Measurements from ENCODE around the gene LMAN1L. TPM values are rescaled to one million over a fixed set of nuclear protein-coding genes. Genes with fewer than 3 reads are reported as not detected.
A peak's percentile ranks its signal among the peaks of the same experiment; 100 is the strongest.

Gene LMAN1L
- total RNA-seq, 6 donors from 2014 or later: 1.0 TPM; not detected in 5

- peak overlapping the region; percentile 79 to 96 (median 86) for H3K27ac ChIP-seq
- peak overlapping the region in 1 of 4 donors; percentile 4 for H3K4me3 ChIP-seq
- WGBS, 2 donors: 15 to 22% methylated on average over 6 of the region's 6 CpGs
- TF ChIP-seq CTCF (IDR thresholded peaks at IDR 0.05): no peak
- peak in 1 of 4 donors; percentile 8 for TF ChIP-seq POLR2A (IDR thresholded peaks at IDR 0.05)
- no peaks in the 10 kb centered on the region for H3K9me3 ChIP-seq
- H3K27me3 ChIP-seq: no peaks in the 10 kb centered on the region
- peaks cover 0 to 4% (median 0%) of the 10 kb centered on the region in 4 donors for H3K36me3 ChIP-seq
- DNase-seq: no peak
- peaks cover 63 to 76% (median 71%) of the 10 kb centered on the region in 4 donors for H3K4me1 ChIP-seq
- ATAC-seq (ENCODE audit: low FRiP score in 2 of 2): no peak
Measured at GRCh38 chr15:74870436-74871215, 58.0 kb downstream of the LMAN1L start.

DNA sequence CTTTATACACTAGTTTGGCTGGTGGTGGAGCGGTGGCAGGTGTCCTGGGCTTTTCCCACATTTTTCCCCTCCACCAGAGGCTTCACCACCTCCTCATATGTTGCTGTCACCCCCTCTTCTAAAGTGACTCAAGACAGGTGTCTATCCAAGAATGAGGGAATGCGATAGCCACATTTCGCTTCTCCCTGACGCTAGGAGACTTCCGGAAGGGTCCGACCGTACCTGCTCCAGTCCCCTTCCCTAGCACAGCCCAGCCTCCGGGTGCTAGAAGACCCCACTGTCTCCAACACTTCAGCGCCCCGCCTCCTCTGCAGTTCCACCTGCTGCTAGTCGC, 60.0 kb downstream of the LMAN1L start:
- no peaks in the 10 kb centered on the region for H3K9me3 ChIP-seq
- peak overlapping the region; percentile 62 to 74 (median 72) for H3K4me3 ChIP-seq
- no peaks in the 10 kb centered on the region for H3K27me3 ChIP-seq
- peaks cover 50 to 58% (median 54%) of the 10 kb centered on the region in 4 donors for H3K4me1 ChIP-seq
- H3K27ac ChIP-seq: peak overlapping the region; percentile 91 to 98 (median 94)
- no peak for TF ChIP-seq CTCF (IDR thresholded peaks at IDR 0.05)
- TF ChIP-seq POLR2A (IDR thresholded peaks at IDR 0.05): no peak
- TF ChIP-seq EP300 (IDR thresholded peaks at IDR 0.05): no peak
- TF ChIP-seq POLR2AphosphoS5 (IDR thresholded peaks at IDR 0.05): no peak
- WGBS, 2 donors: 0 to 1% methylated on average over 10 to 11 of the region's 11 CpGs
- DNase-seq (no peak), ATAC-seq (ENCODE audit: low FRiP score in 2 of 2) (no peak)
- peaks cover 0 to 4% (median 0%) of the 10 kb centered on the region in 4 donors for H3K36me3 ChIP-seq

DNA sequence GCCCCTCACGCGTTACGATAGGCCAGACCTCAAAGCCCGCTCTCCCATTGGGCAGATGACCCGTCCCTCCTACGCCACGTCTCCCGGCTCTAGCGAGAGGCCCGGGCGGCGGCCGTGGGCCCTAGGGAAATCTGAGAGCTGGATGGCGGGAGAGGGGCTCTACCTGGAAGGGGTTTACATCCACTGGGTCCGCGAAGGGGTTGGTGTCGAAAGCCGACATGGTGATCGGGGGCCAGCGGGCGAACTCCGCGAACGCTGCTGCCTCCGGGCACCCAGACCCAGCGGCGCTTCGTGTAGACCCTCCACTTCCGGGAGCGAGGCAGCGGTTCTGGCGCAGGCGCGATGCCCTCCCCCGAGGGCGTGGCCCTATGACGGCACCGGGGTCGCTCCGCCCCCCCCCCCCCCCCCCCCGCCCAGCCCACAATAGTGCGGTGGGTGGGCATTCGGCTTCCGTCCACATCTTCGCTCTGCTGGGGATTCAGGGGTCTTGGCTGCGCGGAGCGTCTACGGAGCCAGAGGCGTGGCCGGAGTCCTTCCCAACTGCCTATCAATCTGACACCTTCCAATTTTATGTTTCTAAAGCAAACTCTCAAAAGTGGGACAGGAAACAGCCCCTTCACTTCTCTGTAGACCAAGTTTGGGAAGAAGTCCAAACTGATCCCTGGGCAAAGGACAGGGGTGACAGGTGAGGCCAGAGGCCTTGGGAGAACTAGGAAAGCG, 60.6 kb downstream of the LMAN1L start, which contains the start of gene SCAMP2:
Gene SCAMP2 (minus strand): TSS at position 330 of the 720 bp plus-strand sequence. CDS start 110 bp downstream, at position 220.
- Histone ChIP-seq H3K4me1 (peaks cover 44 to 53% (median 49%) of the 10 kb centered on the region in 4 donors), H3K4me3 (peak within 1 kb of the TSS; percentile 62 to 74 (median 72)), H3K27ac (peak within 1 kb of the TSS; percentile 91 to 98 (median 94)), H3K9me3 (no peaks in the 10 kb centered on the region), H3K27me3 (no peaks in the 10 kb centered on the region), H3K36me3 (peaks cover 0 to 2% (median 0%) of the 10 kb centered on the region in 4 donors)
- TF ChIP-seq EP300 (IDR thresholded peaks at IDR 0.05): peak in 1 of 4 donors; percentile 27
- peak; percentile 44 to 95 (median 85) for TF ChIP-seq POLR2A (IDR thresholded peaks at IDR 0.05)
- peak; percentile 89 to 91 for TF ChIP-seq POLR2AphosphoS5 (IDR thresholded peaks at IDR 0.05)
- TF ChIP-seq CTCF (IDR thresholded peaks at IDR 0.05): peak in 1 of 6 experiments; percentile 25
- DNase-seq (peak; percentile 96 to 98), ATAC-seq (ENCODE audit: low FRiP score in 2 of 2) (peak; percentile 95 to 97)
- WGBS, 2 donors: 0 to 1% methylated on average over 17 to 29 of the region's 52 CpGs

- Histone ChIP-seq H3K9me3 (no peaks in the 10 kb centered on the region), H3K4me1 (peaks cover 37 to 46% (median 42%) of the 10 kb centered on the region in 4 donors), H3K27ac (peak overlapping the region; percentile 91 to 98 (median 94)), H3K4me3 (peak overlapping the region; percentile 62 to 74 (median 72)), H3K27me3 (no peaks in the 10 kb centered on the region), H3K36me3 (no peaks in the 10 kb centered on the region)
- DNase-seq: peak in 1 of 2 donors; percentile 38
- TF ChIP-seq EP300 (IDR thresholded peaks at IDR 0.05) (no peak), POLR2AphosphoS5 (IDR thresholded peaks at IDR 0.05) (no peak), CTCF (IDR thresholded peaks at IDR 0.05) (peak in 1 of 6 experiments; percentile 5), POLR2A (IDR thresholded peaks at IDR 0.05) (no peak)
- WGBS, 2 donors: 27 to 37% methylated on average over 13 to 16 of the region's 16 CpGs
- peak in 1 of 2 donors; percentile 18 for ATAC-seq (ENCODE audit: low FRiP score in 2 of 2)
Measured at GRCh38 chr15:74873756-74874424, 61.3 kb downstream of the LMAN1L start.

Small RNA genes within 50 kb of the gene (small RNA-seq; reads per million reads assigned to genes)
- gene CPLX3 (0 reads per million in 4 donors), gene MIR4513 (0 to 0.20 (median 0) reads per million in 4 donors), gene MIR6882 (0.25 to 0.44 (median 0.31) reads per million in 4 donors)

Other genes with a start within 250 kb of the LMAN1L start
- gene CLK3, start 197.0 kb upstream of the LMAN1L start, total RNA-seq: 100 to 1,000 TPM in 2 of 6 donors, 10 to 100 TPM in 4; 78.0 to 289 (median 89.7) TPM
- 10 to 100 TPM; 16.7 to 43.0 (median 27.7) TPM for gene EDC3, start 116.8 kb upstream of the LMAN1L start, total RNA-seq
- gene CYP1A1, start 87.3 kb upstream of the LMAN1L start, total RNA-seq: 1 to 10 TPM in 2 of 6 donors, under 1 TPM in 3, not detected in 1; 0.46 to 6.1 (median 0.92) TPM
- gene CYP1A2, start 64.0 kb upstream of the LMAN1L start, total RNA-seq: under 1 TPM in 2 of 6 donors, not detected in 4; 0.15 to 0.80 TPM
- gene CSK, start 30.8 kb upstream of the LMAN1L start, total RNA-seq: 100 to 1,000 TPM in 1 of 6 donors, 10 to 100 TPM in 5; 32.7 to 104 (median 64.8) TPM
- not detected for gene CPLX3, start 13.8 kb downstream of the LMAN1L start, total RNA-seq
- 100 to 1,000 TPM in 1 of 6 donors, 10 to 100 TPM in 5; 40.6 to 158 (median 65.0) TPM for gene ULK3, start 30.3 kb downstream of the LMAN1L start, total RNA-seq
- gene SCAMP2, start 60.5 kb downstream of the LMAN1L start, total RNA-seq: 100 to 1,000 TPM in 5 of 6 donors, 10 to 100 TPM in 1; 82.8 to 155 (median 130) TPM
- gene MPI, start 77.2 kb downstream of the LMAN1L start, total RNA-seq: 10 to 100 TPM; 21.0 to 40.6 (median 30.2) TPM
- gene FAM219B, start 94.0 kb downstream of the LMAN1L start, total RNA-seq: 100 to 1,000 TPM in 1 of 6 donors, 10 to 100 TPM in 5; 49.3 to 122 (median 71.5) TPM
- 100 to 1,000 TPM in 2 of 6 donors, 10 to 100 TPM in 4; 50.9 to 168 (median 93.0) TPM for gene COX5A, start 125.2 kb downstream of the LMAN1L start, total RNA-seq
- 10 to 100 TPM in 5 of 6 donors, 1 to 10 TPM in 1; 9.4 to 28.4 (median 19.2) TPM for gene RPP25, start 143.9 kb downstream of the LMAN1L start, total RNA-seq
- gene SCAMP5, start 182.7 kb downstream of the LMAN1L start, total RNA-seq: 10 to 100 TPM in 1 of 6 donors, 1 to 10 TPM in 5; 1.0 to 12.3 (median 3.0) TPM
- 10 to 100 TPM in 4 of 6 donors, 1 to 10 TPM in 2; 8.2 to 21.0 (median 12.6) TPM for gene PPCDC, start 210.8 kb downstream of the LMAN1L start, total RNA-seq

Measured in upper lobe of left lung (tissue), 6 donors.